GM12891 (cell line): Measurements from ENCODE around the gene KCNAB1.

Experiments
- PAX5 ChIP-seq: IDR thresholded peaks from 2 replicates; pipeline ENCODE4 v1.6.1; 2011; ENCODE audit warnings: low read length, moderate library complexity, mild to moderate bottlenecking; ENCODE audit not compliant: insufficient read depth, severe bottlenecking
- POLR2A ChIP-seq: IDR thresholded peaks from 2 replicates; pipeline ENCODE4 v1.6.1; 2011; ENCODE audit warnings: low read depth, low read length, control low read depth
- POLR2AphosphoS5 ChIP-seq: IDR thresholded peaks from 2 replicates; pipeline ENCODE4 v1.6.1; 2011; ENCODE audit warnings: low read depth, low read length, control low read depth
- POU2F2 ChIP-seq: IDR thresholded peaks from 2 replicates; pipeline ENCODE4 v1.6.1; 2011; ENCODE audit warnings: low read depth, mild to moderate bottlenecking, control low read depth, low read length, moderate library complexity
- TAF1 ChIP-seq: IDR thresholded peaks from 2 replicates; pipeline ENCODE4 v1.6.1; 2011; ENCODE audit warnings: low read depth, low read length, control low read depth

- TF ChIP-seq POLR2A (no peak), POLR2AphosphoS5 (no peak), PAX5 (no peak), POU2F2 (no peak), TAF1 (no peak)
Measured at GRCh38 chr3:156456771-156457224, 336.4 kb downstream of the KCNAB1 start.
